NCI-H510A treated with DMSO at 0.1 percent for 48 hours (cell line): ENCODE data around the gene P4HB.

ENCODE experiments used
- DNase-seq: peaks from one replicate; lab custom pipeline; 2025; lab: John Stamatoyannopoulos, UW

The P4HB gene

DNA sequence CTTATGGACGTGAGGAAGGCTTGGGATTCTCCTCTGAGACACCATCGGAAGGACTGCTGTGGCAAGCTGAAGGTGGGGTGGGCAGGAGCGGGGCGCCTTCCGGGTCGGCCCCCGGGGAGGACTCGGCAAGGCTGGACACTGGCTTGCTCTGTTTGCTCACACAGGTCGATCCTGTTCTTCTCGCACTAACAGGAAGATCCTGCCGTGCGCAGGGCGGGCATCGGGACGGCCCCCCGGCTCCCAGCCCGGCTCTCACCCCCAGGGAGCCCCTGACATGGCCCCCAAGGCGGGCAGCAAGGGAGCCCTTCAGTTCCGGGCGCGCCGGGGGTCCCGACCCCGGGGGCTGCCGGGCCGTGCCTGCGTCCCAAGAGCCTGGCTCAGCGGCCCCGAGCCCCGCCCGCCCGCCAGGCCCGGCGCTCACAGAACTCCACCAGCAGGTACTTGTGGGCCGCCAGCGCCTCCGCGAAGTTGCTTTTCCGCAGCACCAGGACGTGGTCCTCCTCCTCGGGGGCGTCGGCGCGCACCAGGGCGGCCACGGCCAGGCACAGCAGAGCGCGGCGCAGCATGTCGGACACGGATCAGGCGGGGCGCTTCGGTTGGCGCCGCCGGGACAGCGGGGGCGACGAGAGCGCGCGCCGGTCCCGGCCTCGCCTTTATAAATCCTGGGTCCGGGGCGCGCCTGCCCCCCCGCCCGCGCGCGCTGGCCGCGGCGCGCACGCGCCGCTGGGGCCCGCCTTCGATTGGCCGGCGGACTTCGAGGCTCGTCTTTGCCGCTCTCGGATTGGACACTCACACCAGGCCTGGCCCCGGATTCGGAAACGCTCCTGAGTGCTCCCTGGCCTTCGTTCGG lies at the start of gene P4HB:
Gene P4HB, minus strand, starts transcription at position 630 of the 850 bp plus-strand sequence. Its CDS starts 64 bp downstream, at position 566.
- no peak for DNase-seq

- no peak for DNase-seq
These were observed 48.9 kb upstream of the P4HB start for GRCh38 chr17:81909231-81909630.

DNA sequence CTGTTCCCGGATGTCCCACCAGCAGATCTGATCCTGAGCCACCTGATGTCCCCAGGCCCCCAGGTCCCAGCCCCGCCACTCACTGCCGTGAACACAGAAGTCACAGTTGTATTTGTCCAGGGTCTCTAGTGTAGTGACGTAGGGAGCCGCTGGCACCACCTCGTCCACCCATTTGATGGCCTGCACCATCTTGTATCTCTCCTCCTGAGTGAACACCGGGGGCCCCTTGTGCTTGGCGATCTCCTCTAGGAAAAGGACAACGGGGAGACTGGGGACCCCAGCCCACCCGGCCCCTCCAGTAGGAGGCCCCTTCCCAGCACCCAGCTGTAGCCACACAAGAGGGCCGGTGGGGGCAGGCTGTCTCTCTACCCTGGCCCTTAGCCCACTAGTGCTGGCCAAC lies 48.5 kb upstream of the P4HB start:
- no peak for DNase-seq

DNA sequence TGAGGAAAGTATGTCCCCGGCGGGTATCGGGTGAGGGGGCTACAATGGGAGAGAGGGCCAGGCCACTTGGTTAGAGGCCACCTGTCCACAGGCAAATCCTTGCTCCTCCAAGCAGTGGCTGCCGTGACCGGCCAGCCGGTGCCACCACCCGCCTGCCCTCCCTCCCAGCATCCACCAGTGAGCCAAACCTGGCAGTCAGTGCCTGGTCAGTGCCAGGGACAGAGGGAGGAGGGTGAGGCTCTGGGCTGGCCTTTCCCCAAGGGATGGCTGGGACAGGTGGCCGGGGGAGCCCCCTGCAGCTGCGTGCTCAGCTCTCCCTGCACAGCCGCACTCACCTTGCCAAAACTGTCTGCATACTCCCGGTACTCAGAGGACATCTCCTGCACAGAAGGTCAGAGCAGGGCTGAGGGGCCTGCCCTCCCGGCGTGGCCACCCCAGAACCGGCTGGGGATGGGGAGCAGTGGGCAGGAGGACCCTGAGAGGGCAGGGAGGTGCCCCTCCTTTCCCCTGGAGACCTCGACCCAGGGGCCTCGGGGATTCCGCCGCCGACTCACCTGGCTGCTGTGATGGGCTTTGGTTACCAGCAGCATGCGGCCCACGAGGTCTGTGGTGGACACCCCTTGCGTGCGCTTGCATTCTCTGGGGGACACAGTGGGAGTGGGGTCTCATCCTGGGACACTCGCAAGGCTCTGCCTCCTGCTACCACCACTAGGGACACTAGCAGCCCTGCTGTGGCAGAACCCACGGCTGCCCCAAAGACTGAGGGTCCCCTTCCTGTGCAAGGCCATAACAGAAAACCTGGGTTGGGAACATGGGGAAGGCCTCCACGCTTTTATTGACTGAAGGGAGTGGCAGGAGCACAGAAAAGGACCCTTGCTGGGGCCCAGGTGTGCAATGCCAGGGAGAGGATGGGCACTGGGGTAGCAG lies 47.1 kb upstream of the P4HB start:
- DNase-seq: no peak

- no peak for DNase-seq
These were observed 46.3 kb upstream of the P4HB start for GRCh38 chr17:81906476-81907218.

GRCh38 chr17:81905993-81906392 lies 45.7 kb upstream of the P4HB start:
- DNase-seq: no peak

GRCh38 chr17:81905424-81905875 lies 45.1 kb upstream of the P4HB start:
- no peak for DNase-seq

- DNase-seq: no peak
These were observed 44.5 kb upstream of the P4HB start for GRCh38 chr17:81904600-81905423.

GRCh38 chr17:81903896-81904599 lies 43.7 kb upstream of the P4HB start:
- no peak for DNase-seq

DNA sequence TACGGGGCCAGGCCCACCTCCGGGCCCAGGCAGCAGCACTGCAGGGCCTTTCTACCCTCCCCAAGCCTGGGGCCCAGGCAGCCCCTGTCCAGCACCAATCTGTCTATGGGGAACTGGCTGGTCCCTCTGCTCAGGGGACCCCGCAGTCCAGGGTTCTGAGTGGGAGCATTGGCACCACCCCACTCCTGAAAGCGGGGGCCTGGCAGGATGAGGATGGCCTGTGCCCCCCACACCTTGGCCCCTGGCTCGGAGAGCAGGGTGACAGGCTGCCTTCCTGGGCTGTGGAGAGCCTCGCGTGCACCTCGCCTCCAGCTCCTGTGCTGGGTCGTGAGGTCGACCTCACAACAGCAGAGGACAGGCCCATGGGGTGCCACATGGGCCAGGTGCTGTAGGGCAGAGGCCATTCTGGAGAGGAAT lies 43.1 kb upstream of the P4HB start:
- DNase-seq: no peak

GRCh38 chr17:81902653-81903414 lies 42.5 kb upstream of the P4HB start:
- DNase-seq: no peak

DNA sequence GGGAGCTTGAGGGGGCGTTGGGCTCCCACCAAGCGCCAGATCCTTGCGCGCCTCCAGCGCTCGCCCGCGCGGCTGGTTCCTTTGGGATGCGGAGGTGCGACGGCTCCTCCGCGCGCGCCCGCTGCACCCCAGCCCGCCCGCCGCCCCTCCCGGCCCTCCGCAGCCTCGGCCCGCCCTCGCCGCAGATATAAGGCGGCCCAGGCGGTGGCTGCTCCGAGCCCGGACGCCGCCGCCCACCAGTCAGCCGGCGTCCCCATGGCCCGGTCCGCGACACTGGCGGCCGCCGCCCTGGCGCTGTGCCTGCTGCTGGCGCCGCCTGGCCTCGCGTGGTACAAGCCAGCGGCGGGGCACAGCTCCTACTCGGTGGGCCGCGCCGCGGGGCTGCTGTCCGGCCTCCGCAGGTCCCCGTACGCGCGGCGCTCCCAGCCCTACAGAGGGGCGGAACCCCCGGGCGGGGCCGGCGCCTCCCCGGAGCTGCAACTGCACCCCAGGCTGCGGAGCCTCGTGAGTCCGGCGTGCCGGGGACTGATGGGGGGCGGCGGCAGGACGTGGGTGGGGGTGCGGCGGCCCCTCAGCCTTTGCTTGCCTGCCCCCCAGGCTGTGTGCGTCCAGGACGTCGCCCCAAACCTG lies 41.8 kb upstream of the P4HB start, which contains the start of gene NPB:
Gene NPB, plus strand, starts transcription at position 216 of the 630 bp plus-strand sequence. Its CDS starts 40 bp downstream, at position 256.
- DNase-seq: no peak

GRCh38 chr17:81901167-81902022 lies 41.1 kb upstream of the P4HB start:
- DNase-seq: no peak

DNA sequence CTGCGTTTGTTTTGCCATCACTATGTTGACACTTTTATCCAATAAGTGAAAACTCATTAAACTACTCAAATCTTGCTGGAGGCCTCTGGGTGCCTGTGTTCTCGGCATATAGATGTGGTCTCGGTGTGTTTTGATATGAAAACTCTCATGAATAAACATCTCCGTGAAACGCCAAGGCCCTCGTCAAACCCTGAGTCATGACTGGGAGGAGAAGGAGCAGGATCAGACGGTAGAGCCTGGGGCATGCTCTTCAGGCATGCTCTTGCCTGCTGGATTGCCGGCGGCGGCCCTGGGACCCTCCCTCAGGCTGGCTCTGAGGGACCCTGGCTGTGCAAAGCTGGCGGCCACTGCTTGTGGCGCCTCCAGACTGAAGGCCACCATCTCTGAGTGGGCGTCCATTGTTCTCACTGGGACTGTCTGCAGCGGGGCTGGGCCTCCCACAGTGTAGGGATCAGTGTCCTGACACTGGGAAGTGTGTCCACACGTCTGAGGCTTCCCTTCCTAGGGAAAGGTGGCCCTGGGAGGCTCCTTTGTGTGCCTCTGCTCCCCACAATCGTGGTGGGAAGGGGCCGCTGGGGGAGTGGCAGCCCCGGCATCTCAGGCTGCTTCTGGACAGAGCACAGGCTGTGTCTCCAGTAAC lies 40.0 kb upstream of the P4HB start:
- no peak for DNase-seq

DNA sequence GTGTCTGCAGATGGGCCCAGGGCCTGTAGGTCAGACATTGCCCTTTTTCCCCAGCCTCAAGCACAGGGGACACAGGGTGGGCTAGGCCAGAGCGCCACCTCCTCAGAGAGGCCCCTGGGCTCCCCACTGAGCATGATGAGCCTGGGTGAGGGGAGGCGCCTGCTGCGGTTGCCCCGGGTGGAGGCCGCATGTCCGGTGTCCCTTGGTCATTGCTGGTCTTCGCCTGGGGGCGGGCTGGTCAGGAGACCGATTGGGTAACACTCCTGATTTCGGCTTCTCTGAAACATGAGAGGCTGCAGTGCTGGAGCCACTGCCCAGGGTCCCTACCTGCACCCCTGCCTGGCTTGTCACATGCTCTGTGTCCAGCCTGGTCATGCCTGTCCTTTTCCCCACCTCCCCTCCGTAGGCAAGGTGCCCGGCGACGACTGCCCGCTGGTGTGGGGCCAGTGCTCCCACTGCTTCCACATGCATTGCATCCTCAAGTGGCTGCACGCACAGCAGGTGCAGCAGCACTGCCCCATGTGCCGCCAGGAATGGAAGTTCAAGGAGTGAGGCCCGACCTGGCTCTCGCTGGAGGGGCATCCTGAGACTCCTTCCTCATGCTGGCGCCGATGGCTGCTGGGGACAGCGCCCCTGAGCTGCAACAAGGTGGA lies 39.3 kb upstream of the P4HB start:
- no peak for DNase-seq

- no peak for DNase-seq
These were observed 38.5 kb upstream of the P4HB start for GRCh38 chr17:81898885-81899284.
